HepG2 (cell line): ENCODE data around the gene DCTN2. TPM values are rescaled to one million over a fixed set of nuclear protein-coding genes. Genes with fewer than 3 reads are reported as not detected.

Source experiments
- ATAC-seq: fragments of 200-7000 bp; cut with Tn5 transposase; 3 replicates; pipeline ENCODE4 v1.9.1; 2020; ENCODE audit warnings: mild to moderate bottlenecking, moderate library complexity
- BruUV-seq: library from RNA; stranded (reverse); fragments of 400-500 nt; replicated peaks from 2 replicates; lab custom pipeline; 2021; lab: Mats Ljungman, UMichigan
- CTCF ChIA-PET: fragments of 300-600 bp; formaldehyde crosslinking; extraction: SDS; loops from one replicate; lab custom pipeline; 2021; ENCODE audit warnings: low total read pairs, inconsistent platforms, low intra/inter-chr PET ratio; lab: Yijun Ruan, JAX
- POLR2A ChIA-PET: fragments of 350-600 bp; sonication (Branson Sonifier 250); formaldehyde crosslinking; loops from one replicate; lab custom pipeline; 2020; ENCODE audit warnings: antibody characterized with exemption, inconsistent platforms; lab: Yijun Ruan, JAX
- DNase-seq: peaks from one replicate; pipeline ENCODE4 v3.0.0-alpha.2; 2015; ENCODE audit warnings: low spot score
- FAIRE-seq: peaks from 3 replicates; lab custom pipeline; 2011; peaks lifted over from hg19 to GRCh38; lab: Jason Lieb, UNC
- H2AFZ ChIP-seq: one replicate; pipeline ENCODE4 v1.6.1; 2011; ENCODE audit warnings: low read length, inconsistent platforms
- H3K27ac ChIP-seq: fragments of 300-600 bp; 3 replicates; pipeline ENCODE4 v1.8.0; 2011; ENCODE audit warnings: mixed run types, mild to moderate bottlenecking, mixed read lengths, low read length, inconsistent platforms; ENCODE audit not compliant: insufficient read depth; ENCODE audit errors: extremely low read length
- H3K27me3 ChIP-seq, 2 experiments: fragments of 200-600 bp in 1 of 2; 2 replicates in 1 of 2; 3 replicates in 1 of 2; pipeline versions ENCODE4 v1.6.0 to v1.8.0; 2011; ENCODE audit warnings: low read length in 2 of 2, mild to moderate bottlenecking in 2 of 2, moderate library complexity in 2 of 2, inconsistent platforms in 1 of 2; ENCODE audit not compliant: insufficient read depth in 2 of 2, control insufficient read depth in 1 of 2
- H3K36me3 ChIP-seq, 2 experiments: fragments of 200-600 bp in 1 of 2; replicated peaks in 1 of 2; 2 replicates in 1 of 2; 3 replicates in 1 of 2; pipeline versions ENCODE4 v1.5.1 to v1.8.0; 2011; ENCODE audit warnings: low read length in 2 of 2, inconsistent platforms in 1 of 2; ENCODE audit not compliant: insufficient read depth in 2 of 2, control insufficient read depth in 1 of 2
- H3K4me1 ChIP-seq: 2 replicates; pipeline ENCODE4 v1.5.1; 2012; ENCODE audit warnings: low read length, inconsistent platforms; ENCODE audit not compliant: insufficient read depth
- H3K4me2 ChIP-seq: 2 replicates; pipeline ENCODE4 v1.6.0; 2011; ENCODE audit warnings: low read depth, low read length, inconsistent platforms
- H3K4me3 ChIP-seq, 3 experiments: fragments of 200-600 bp in 1 of 3; sonication (generic), shearing (Covaris generic) in 1 of 3; replicated peaks in 1 of 3; 2 replicates each; pipeline ENCODE4 v1.5.1; 2011 to 2016; ENCODE audit warnings: low read length in 3 of 3, inconsistent platforms in 2 of 3, low read depth in 2 of 3, mild to moderate bottlenecking in 2 of 3, control low read depth in 1 of 3, mixed read lengths in 1 of 3; ENCODE audit not compliant: insufficient read depth in 1 of 3
- H3K79me2 ChIP-seq: one replicate; pipeline ENCODE4 v1.6.1; 2011; ENCODE audit warnings: low read length, inconsistent platforms; ENCODE audit not compliant: insufficient read depth
- H3K9ac ChIP-seq: 2 replicates; pipeline ENCODE4 v1.6.0; 2011; ENCODE audit warnings: mild to moderate bottlenecking, low read depth, low read length, inconsistent platforms; ENCODE audit not compliant: insufficient read depth
- H3K9me3 ChIP-seq: 2 replicates; pipeline ENCODE4 v1.5.1; 2012; ENCODE audit warnings: mild to moderate bottlenecking, low read length
- H4K20me1 ChIP-seq: 2 replicates; pipeline ENCODE4 v1.6.0; 2011; ENCODE audit warnings: inconsistent platforms, mild to moderate bottlenecking, low read length, moderate library complexity; ENCODE audit not compliant: insufficient read depth
- ATF7 ChIP-seq, 2 experiments: fragments of 450-650 bp in 1 of 2; sonication (generic) in 1 of 2; formaldehyde crosslinking in 1 of 2; IDR thresholded peaks; 2 replicates each; pipeline versions ENCODE4 v1.4.0 to v1.6.1; 2016 to 2020; ENCODE audit warnings: antibody characterized with exemption in 1 of 2, mild to moderate bottlenecking in 1 of 2, missing genetic modification reagents in 1 of 2
- MAZ ChIP-seq, 2 experiments: sonication (generic) in 1 of 2; formaldehyde crosslinking in 1 of 2; IDR thresholded peaks; 2 replicates each; pipeline versions ENCODE4 v1.5.0 to v1.6.1; 2012 to 2020; ENCODE audit warnings: low read depth in 2 of 2, mild to moderate bottlenecking in 2 of 2, borderline replicate concordance in 1 of 2, improper control_type of control experiment in 1 of 2, low read length in 1 of 2, missing genetic modification reagents in 1 of 2, moderate library complexity in 1 of 2
- RCOR2 ChIP-seq: IDR thresholded peaks from 2 replicates; pipeline ENCODE4 v1.6.1; 2016; ENCODE audit warnings: missing biosample characterization, missing genetic modification reagents
- SSRP1 ChIP-seq: IDR thresholded peaks from 2 replicates; pipeline ENCODE4 v1.6.1; 2016; ENCODE audit warnings: control low read depth
- ZEB1 ChIP-seq: IDR thresholded peaks from 2 replicates; pipeline ENCODE4 v1.6.1; 2012; ENCODE audit warnings: mild to moderate bottlenecking, low read depth, inconsistent platforms; ENCODE audit not compliant: insufficient replicate concordance
- ZNF333 ChIP-seq: sonication (generic); formaldehyde crosslinking; IDR thresholded peaks from 2 replicates; pipeline ENCODE4 v1.4.0; 2020; ENCODE audit warnings: mild to moderate bottlenecking, missing genetic modification reagents, borderline replicate concordance
- ZNF484 ChIP-seq: sonication (generic); formaldehyde crosslinking; IDR thresholded peaks from 2 replicates; pipeline ENCODE4 v1.5.1; 2020; ENCODE audit warnings: mild to moderate bottlenecking, low read depth, missing genetic modification reagents, borderline replicate concordance
- ZNF510 ChIP-seq: sonication (generic); formaldehyde crosslinking; IDR thresholded peaks from 2 replicates; pipeline ENCODE4 v1.4.0; 2020; ENCODE audit warnings: low read depth, mild to moderate bottlenecking, missing genetic modification reagents
- WGBS: methylation state at CpG from one replicate; pipeline ENCODE4 v1.1.6; 2017; ENCODE audit warnings: low lambda C conversion rate; 5-methylcytosine and 5-hydroxymethylcytosine counted together
- in situ Hi-C: cut with HindIII; loops from 2 replicates; pipeline ENCODE4 v1.10.0; 2017; ENCODE audit warnings: low pct_unique_long_range_greater_than_20kb; ENCODE audit not compliant: extremely low pct_ligation_motif_present
- intact Hi-C: fragments of 100-400 bp; cut with micrococcal nuclease; formaldehyde crosslinking; loops from one replicate; pipeline ENCODE4 v1.10.0; 2022; ENCODE audit not compliant: unreplicated experiment
- polyA plus RNA-seq, 8 experiments: library from polyadenylated mRNA; depleted of rRNA in 3 of 8; stranded (reverse) in 7 of 8; unstranded in 1 of 8; fragments of >200 nt; fragmentation: Illumina TruSeq in 4 of 8; extraction: Trizol in 4 of 8; gene quantifications; 2 replicates each; pipeline versions ENCODE4 v1.2.1 to v1.2.3, GENCODE V29; 2011 to 2016; ENCODE audit warnings: low read depth in 4 of 8, missing spikeins in 1 of 8, mixed read lengths in 1 of 8; ENCODE audit not compliant: insufficient read depth in 1 of 8
- total RNA-seq, 5 experiments: library from RNA; depleted of rRNA; stranded (reverse); fragments of >200 nt; fragmentation: Illumina TruSeq; extraction: Trizol; gene quantifications; 2 replicates each; pipeline ENCODE4 v1.2.3, GENCODE V29; 2016; ENCODE audit warnings: low read depth in 1 of 5
- TF ChIP-seq, protein P1 (sequence below): sonication (generic); formaldehyde crosslinking; IDR thresholded peaks from 2 replicates; pipeline ENCODE4 v1.4.0; 2020; ENCODE audit warnings: missing genetic modification reagents
- TF ChIP-seq, protein P2 (sequence below): sonication (generic); formaldehyde crosslinking; IDR thresholded peaks from 2 replicates; pipeline ENCODE4 v1.4.0; 2020; ENCODE audit warnings: missing genetic modification reagents
- TF ChIP-seq, protein P3 (sequence below): sonication (generic); formaldehyde crosslinking; IDR thresholded peaks from 2 replicates; pipeline ENCODE4 v1.8.0; 2022; ENCODE audit warnings: missing genetic modification reagents, low read depth, mild to moderate bottlenecking, borderline replicate concordance
- TF ChIP-seq, protein P4 (sequence below): sonication (generic); formaldehyde crosslinking; IDR thresholded peaks from 2 replicates; pipeline ENCODE4 v1.4.0; 2020; ENCODE audit warnings: missing genetic modification reagents, borderline replicate concordance

DCTN2 gene
- total and polyA plus RNA-seq, 2 of the 13 experiments (the other 11 are each of a cell fraction or from before 2014, with no cell fraction given): 72.0 to 77.4 TPM

DNA sequence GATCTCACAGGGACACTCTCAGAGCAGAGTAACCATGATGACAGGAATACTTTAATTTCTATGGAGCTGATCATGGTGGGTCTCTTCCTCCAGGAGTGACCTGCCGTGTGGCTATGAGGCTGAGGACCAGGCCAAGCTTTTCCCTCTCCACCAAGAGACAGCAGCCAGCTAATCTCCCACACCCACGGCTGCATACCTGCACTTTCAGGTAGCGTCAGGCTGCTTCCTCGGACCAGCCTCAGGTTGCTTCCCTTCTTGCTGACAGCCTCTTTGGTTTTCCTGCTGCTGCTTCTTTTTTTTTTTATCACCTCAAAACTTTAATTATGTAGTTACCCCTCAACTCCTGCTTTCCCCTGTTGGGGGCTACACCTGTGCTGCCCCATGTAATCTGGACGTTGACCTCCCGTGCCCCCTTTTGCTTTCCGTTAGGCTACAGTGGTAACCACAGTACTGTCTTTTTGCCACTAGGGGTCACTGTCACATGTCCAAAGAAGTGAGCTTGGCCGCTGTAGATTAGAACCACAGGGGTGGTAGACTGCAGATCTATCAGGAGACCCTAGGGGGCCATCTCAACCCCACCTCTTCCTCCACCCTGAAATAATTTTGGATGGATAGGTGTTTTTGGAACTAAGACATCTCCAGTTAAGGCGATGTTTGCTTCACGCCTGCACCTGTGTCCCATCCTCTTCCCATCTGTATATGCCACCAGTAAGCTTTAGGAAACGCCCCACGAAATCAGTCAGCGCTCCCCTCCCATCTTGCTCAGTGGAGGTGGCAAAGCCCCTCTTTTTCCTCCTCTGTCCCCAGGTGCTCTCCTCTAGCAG is 36.2 kb upstream of the DCTN2 start (continued):
- TF ChIP-seq, protein P1, sequence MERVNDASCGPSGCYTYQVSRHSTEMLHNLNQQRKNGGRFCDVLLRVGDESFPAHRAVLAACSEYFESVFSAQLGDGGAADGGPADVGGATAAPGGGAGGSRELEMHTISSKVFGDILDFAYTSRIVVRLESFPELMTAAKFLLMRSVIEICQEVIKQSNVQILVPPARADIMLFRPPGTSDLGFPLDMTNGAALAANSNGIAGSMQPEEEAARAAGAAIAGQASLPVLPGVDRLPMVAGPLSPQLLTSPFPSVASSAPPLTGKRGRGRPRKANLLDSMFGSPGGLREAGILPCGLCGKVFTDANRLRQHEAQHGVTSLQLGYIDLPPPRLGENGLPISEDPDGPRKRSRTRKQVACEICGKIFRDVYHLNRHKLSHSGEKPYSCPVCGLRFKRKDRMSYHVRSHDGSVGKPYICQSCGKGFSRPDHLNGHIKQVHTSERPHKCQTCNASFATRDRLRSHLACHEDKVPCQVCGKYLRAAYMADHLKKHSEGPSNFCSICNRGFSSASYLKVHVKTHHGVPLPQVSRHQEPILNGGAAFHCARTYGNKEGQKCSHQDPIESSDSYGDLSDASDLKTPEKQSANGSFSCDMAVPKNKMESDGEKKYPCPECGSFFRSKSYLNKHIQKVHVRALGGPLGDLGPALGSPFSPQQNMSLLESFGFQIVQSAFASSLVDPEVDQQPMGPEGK (CRISPR knock-in tag): peak; percentile 61; the same call in 1 of the 2 replicates

DNA sequence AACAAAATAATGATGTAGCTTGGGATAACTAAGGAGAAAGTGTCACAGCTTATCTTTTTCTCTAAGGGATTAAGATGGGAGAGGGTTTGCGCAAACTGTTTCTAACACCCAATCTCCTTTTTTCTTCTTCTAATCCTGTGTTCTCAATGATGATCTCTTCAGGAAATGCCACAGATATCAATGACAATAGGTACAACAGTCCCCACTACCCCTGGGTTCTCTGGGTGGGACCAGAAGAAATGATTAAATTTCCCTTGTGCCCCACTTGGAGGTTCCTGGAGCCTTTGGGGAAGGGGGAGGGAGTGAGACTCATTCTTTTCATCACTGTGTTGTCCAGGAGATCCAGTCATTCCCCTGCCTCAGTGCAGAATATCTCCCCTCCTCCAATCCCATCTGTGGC is 35.4 kb upstream of the DCTN2 start:
- no TSS peak for BruUV-seq
- ChIA-PET POLR2A (interaction anchor here (1.4 to 3.6 kb wide), 3 partner anchors 9 to 162 kb away, joined by 7 to 18 read pairs (median 9); partner anchors contain the start of genes DDIT3, PIP4K2C and TSPAN31), CTCF (interaction anchor here (1.5 to 3.8 kb wide), 2 partner anchors 39 to 51 kb away, joined by 9 to 53 read pairs; partner anchors contain the start of gene B4GALNT1)
- FAIRE-seq (no peak), DNase-seq (no peak), ATAC-seq (no peak)
- in situ Hi-C loops: loop anchor here (5.0 kb wide), 1 partner anchor 40 kb away; no protein-coding TSS in a partner anchor
- Histone ChIP-seq H3K27me3 (no peaks in the 10 kb centered on the region), H3K9ac (no peak overlapping the region), H3K27ac (no peak overlapping the region), H3K9me3 (no peaks in the 10 kb centered on the region), H3K4me2 (no peak overlapping the region), H4K20me1 (no peaks in the 10 kb centered on the region), H3K4me1 (peaks cover 51% of the 10 kb centered on the region), H3K4me3 (no peak overlapping the region), H2AFZ (no peak overlapping the region), H3K36me3 (peaks cover 3 to 25% of the 10 kb centered on the region in 2 experiments), H3K79me2 (peaks cover 9% of the 10 kb centered on the region)
- 100% methylated on average over 1 of the region's 1 CpG for WGBS
- intact Hi-C loops: loop anchor here (5.0 kb wide), 1 partner anchor 155 kb away; the partner anchor contains the start of gene AGAP2
- no peak for TF ChIP-seq MAZ (IDR thresholded peaks at IDR 0.05; ENCODE audit: borderline replicate concordance, low read depth, low read length)
- no peak for TF ChIP-seq MAZ (CRISPR knock-in tag; IDR thresholded peaks at IDR 0.05; ENCODE audit: low read depth)
- no peak for TF ChIP-seq RCOR2
- TF ChIP-seq, protein P2, sequence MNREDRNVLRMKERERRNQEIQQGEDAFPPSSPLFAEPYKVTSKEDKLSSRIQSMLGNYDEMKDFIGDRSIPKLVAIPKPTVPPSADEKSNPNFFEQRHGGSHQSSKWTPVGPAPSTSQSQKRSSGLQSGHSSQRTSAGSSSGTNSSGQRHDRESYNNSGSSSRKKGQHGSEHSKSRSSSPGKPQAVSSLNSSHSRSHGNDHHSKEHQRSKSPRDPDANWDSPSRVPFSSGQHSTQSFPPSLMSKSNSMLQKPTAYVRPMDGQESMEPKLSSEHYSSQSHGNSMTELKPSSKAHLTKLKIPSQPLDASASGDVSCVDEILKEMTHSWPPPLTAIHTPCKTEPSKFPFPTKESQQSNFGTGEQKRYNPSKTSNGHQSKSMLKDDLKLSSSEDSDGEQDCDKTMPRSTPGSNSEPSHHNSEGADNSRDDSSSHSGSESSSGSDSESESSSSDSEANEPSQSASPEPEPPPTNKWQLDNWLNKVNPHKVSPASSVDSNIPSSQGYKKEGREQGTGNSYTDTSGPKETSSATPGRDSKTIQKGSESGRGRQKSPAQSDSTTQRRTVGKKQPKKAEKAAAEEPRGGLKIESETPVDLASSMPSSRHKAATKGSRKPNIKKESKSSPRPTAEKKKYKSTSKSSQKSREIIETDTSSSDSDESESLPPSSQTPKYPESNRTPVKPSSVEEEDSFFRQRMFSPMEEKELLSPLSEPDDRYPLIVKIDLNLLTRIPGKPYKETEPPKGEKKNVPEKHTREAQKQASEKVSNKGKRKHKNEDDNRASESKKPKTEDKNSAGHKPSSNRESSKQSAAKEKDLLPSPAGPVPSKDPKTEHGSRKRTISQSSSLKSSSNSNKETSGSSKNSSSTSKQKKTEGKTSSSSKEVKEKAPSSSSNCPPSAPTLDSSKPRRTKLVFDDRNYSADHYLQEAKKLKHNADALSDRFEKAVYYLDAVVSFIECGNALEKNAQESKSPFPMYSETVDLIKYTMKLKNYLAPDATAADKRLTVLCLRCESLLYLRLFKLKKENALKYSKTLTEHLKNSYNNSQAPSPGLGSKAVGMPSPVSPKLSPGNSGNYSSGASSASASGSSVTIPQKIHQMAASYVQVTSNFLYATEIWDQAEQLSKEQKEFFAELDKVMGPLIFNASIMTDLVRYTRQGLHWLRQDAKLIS (CRISPR knock-in tag): no peak
- no peak for TF ChIP-seq SSRP1
- TF ChIP-seq, protein P3, sequence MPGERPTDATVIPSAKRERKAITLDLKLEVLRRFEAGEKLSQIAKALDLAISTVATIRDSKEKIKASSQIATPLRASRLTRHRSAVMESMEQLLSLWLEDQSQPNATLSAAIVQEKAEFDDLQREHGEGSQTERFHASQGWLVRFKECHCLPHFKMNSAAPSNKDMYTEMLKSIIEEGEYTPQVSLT: no peak
- TF ChIP-seq ATF7 (IDR thresholded peaks at IDR 0.05): no peak
- TF ChIP-seq ATF7 (CRISPR knock-in tag; IDR thresholded peaks at IDR 0.05): no peak
- TF ChIP-seq ZNF510 (CRISPR knock-in tag): no peak
- TF ChIP-seq ZNF484 (CRISPR knock-in tag): no peak
- TF ChIP-seq, protein P4, sequence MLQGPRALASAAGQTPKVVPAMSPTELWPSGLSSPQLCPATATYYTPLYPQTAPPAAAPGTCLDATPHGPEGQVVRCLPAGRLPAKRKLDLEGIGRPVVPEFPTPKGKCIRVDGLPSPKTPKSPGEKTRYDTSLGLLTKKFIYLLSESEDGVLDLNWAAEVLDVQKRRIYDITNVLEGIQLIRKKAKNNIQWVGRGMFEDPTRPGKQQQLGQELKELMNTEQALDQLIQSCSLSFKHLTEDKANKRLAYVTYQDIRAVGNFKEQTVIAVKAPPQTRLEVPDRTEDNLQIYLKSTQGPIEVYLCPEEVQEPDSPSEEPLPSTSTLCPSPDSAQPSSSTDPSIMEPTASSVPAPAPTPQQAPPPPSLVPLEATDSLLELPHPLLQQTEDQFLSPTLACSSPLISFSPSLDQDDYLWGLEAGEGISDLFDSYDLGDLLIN: no peak
- no peak for TF ChIP-seq ZEB1
- no peak for TF ChIP-seq ZNF333 (CRISPR knock-in tag)
